GM23248 (cell line): ENCODE data around the gene RIMS4.

Source experiments
- EZH2 ChIP-seq: fragments of 200-600 bp; sonication (generic); IDR thresholded peaks from 2 replicates; pipeline ENCODE4 v1.6.1; 2018; ENCODE audit warnings: antibody characterized with exemption, mild to moderate bottlenecking; ENCODE audit not compliant: insufficient read depth, poor library complexity, severe bottlenecking
- EZH2phosphoT487 ChIP-seq: fragments of 200-600 bp; sonication (generic); IDR thresholded peaks from 2 replicates; pipeline ENCODE4 v1.6.1; 2018; ENCODE audit warnings: antibody characterized with exemption, moderate library complexity, mild to moderate bottlenecking, low read depth; ENCODE audit not compliant: insufficient read depth

DNA sequence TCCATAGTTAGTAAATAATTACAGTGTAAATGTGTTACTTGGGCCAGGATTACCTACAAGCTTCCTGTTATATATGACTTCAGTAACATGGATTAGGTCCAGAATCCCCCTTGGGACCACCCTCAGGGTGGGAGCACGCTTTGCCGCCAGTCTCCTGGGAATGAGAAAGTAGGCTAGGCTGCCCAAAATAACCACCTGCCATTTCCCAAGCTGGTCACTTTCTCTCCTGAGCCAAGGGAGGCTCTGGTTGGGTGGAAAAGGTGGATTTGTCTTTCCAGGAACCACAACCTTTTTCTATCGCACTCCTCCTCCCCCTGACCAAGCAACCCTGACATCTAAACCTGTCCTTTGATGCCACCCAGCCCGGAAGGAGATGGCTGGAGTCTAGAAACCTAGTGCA lies 9.6 kb upstream of the RIMS4 start:
- TF ChIP-seq EZH2 (no peak), EZH2phosphoT487 (no peak)
